GM19035 (cell line): ENCODE data around the gene PRKACA.

Source experiments
- ATAC-seq: cut with Tn5 transposase; IDR thresholded peaks from one replicate; pipeline ENCODE4 v1.9.1; 2021; ENCODE audit not compliant: unreplicated experiment

PRKACA gene

DNA sequence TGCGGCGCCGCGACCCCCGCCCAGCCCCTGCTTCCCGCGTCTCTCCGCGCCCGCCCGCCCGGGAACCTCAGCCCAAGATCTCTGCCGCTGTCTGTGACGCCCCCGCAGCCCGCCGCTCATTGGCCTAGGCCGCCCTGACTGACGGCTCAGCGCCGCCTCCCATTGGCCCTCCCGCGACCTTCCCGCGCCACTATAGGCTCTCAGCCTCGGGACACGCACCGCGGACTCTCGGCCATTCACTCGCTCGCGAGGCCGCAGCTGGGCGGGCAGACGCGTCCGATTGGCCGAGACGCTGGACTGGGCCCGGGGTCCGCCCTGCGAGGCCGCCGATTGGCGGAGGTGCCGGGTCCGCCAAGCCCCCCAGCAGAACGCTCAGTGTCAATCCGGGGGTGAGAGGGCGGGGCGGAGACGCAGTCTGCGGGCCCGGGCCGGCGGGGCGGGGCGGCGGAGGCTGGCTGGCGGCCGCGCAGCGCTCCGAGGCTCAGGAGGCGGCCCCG, at the start of gene PRKACA:
TSS of gene PRKACA (minus strand) at position 95 of the 497 bp plus-strand sequence. CDS start 215 bp downstream, outside the sequence.
- ATAC-seq: peak; percentile 83

DNA sequence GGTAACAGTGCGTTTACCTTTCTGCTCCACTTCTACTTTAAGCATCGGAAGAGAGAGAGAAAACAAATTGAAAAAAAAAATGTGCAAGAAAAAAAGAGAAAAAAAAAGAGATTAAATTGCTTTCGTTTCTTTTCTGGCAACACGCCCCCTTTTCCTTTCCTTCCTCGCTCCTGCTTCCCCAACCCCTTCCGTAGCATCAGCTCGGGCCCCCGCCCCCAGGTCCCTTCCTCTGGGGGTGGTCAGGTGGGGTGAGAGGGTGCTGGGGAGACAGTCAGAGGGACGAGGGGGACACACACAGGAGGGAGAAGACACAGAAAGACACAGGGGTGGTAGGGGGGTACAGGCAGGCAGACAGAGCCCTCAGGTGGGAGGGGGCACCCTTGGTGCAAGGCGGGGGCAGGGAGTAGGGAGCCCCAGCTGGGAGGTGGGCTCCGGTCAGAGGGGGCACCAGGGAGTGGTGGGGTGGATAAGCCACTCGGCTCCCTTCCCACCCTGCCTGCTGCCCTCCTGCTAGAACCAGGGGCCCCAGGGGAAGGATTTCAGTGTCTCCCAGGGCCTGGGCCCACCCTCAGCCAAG, 49.5 kb upstream of the PRKACA start:
- ATAC-seq: no peak

DNA sequence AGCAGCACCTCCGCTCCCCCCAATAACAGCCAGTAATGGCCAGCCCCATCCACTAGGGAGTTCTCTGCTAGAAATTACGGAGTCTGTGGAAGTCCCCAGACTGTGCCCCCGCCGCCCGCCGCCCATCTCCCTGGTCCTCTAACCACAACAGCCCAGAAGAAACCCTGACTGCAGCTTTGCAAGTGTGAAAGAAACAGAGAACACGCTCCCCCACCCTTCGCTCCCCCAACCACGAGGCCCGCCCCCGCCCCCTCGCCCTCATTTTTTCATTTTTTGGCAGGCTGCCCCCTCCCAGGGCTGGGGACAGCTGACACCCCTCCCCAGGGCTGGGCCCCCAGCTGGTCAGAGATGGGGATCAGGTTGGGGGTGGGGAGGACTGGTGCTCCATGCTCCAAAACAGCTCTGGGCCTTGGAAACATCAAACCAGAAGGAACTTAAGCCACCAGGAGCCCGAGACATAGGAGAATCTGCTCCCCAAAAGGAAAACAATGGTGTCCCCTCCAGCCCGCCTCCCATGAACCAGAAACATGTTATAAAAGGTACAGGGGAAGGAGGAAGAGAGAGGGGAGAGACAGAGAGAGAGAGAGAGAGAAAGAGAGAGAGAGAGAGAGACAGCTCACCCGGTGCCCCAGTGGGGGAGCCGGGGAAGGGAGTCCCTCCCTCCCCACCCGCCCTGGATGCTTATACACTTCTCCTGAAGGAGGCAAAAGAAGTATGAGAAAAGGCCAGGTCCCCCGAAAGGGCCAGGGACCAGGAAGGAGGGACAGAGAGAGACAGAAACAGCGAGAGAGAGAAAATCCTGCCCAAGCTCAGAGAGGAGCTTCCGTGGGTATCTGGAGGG, 48.6 kb upstream of the PRKACA start:
- no peak for ATAC-seq

- ATAC-seq: no peak
Observed at GRCh38 chr19:14164724-14165493, 47.3 kb upstream of the PRKACA start.

- ATAC-seq: no peak
Observed at GRCh38 chr19:14164082-14164481, 46.5 kb upstream of the PRKACA start.

DNA sequence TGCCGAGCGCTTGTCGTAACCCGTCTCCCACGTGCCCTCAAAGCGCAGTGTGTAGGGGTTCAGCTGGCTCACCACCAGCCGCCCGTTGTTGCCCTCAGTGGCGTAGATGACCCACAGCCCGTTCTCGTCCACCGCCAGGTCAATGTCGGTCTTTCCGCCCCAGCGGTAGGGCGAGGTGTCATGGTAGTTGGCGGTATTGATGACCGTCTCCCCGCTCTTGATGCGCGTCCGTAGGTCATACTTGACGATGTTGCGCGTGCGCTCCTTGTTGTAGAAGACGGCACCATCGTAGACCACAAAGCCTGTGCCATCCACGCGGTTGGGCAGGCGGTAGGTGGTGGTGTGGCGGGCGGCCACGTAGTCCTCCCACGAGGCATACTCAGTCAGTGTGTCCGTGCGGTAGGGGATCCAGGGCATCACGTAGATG, 45.3 kb upstream of the PRKACA start:
- ATAC-seq: no peak

- no peak for ATAC-seq
Observed at GRCh38 chr19:14161305-14161704, 43.7 kb upstream of the PRKACA start.

GRCh38 chr19:14160017-14160703, 42.6 kb upstream of the PRKACA start:
- no peak for ATAC-seq

- no peak for ATAC-seq
Observed at GRCh38 chr19:14159059-14159458, 41.5 kb upstream of the PRKACA start.

DNA sequence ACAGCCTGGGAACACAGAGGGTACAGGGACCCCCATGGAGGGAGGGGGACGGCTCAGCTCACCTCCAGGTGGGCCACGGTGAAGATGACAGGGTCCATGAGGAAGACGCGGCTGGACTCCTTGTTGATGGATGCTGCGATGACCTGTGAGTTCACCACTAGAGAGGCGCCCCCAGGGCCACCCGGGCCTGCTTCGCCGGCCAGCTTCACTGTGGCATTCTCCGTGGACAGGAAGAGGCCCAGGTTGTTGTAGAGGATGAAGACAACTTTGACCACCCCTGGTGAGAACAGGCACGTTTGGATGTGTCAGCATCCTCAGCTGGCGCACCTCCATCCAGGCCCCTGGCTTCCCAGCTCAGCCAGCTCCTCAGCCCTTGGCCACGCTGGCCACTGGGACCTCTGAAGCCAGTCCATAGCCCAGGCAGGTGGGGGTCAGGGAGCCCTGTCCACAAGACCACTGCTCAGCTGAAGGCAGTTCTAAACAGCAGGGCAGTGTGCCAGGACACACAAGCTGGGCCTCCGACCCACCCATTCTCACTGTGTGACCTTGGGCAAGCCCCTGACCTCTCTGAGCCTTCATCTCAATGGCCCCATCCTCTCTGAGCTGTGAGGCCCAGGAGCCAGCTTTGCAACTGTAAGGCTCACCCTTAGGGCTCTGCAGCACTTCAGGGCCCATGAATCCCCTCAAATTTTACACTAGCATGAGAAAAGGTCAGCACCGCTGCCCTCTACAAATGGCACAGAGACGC, 40.9 kb upstream of the PRKACA start:
- ATAC-seq: no peak

DNA sequence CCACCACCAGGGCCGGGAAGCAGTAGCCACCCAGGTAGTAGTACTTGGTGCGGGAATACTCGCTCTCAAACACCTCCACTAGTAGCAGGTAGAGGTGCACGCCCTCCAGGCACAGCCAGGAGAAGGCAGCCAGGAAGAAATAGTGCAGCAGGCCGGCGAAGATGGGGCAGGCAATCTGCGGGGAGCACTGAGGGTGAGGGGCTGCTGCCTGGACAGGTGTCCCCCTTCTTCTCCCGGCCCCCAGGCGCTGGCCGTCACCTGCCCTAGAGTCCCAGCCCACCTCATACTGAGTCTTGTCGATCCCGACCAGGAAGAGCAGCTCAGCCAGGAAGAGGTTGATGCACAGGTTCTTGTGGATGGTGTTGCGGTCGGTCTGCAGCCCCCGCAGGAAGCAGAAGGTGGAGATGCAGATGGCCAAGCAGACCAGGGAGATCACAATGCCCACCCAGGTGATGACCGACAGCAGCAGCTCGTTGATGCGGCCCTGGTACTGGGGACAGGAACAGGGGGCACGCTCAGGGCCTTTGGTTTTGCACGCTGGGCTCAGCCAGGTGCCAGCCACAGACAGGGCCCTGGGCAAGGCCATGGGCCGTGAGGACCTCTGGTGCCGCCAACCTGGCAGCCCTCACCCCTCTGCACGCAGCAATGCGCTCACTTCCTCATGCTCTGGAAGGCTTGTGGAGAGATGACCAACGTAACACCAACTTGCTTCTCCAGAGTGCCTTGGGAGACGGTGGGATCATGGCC, 39.6 kb upstream of the PRKACA start:
- no peak for ATAC-seq

- no peak for ATAC-seq
Observed at GRCh38 chr19:14156122-14156521, 38.6 kb upstream of the PRKACA start.

DNA sequence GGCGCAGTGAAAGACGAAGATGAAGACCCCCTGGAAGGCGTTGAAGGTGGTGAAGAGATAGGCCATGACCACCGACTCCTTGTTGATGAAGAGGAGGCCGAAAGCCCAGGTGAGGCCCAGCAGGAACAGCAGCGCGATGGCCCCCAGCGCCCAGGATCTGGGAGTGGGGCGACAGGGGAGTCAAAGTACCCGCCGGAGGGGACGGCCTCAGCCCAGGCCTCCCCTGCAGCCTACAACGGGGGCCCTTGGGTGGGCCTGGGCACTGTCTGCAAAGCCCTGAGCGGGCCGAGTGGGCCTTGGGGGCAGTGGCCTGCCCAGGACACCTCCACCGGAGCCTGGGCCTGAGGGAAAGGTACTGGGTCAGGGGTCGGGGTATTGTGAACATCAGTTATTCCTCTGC, 37.8 kb upstream of the PRKACA start:
- ATAC-seq: no peak

DNA sequence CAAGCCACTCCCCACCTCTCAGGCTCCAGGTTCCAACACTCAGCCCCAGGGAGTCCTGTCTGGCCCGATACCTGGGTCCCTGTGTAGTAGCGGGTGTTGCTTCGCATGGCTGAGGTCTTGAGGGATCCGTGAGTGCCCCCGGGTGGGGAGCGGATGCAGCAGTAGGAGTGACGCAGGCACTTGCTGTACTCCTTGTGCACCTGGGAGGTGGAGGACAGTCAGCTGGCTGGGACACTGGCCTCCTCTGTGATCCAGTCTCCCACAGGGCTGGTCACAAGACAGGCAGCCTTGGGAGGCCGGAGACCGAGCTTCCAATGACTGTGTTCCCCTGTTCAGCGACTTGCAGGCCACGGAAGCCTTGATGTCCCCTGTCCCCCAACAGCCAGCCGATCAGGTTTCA, 35.2 kb upstream of the PRKACA start:
- ATAC-seq: no peak

DNA sequence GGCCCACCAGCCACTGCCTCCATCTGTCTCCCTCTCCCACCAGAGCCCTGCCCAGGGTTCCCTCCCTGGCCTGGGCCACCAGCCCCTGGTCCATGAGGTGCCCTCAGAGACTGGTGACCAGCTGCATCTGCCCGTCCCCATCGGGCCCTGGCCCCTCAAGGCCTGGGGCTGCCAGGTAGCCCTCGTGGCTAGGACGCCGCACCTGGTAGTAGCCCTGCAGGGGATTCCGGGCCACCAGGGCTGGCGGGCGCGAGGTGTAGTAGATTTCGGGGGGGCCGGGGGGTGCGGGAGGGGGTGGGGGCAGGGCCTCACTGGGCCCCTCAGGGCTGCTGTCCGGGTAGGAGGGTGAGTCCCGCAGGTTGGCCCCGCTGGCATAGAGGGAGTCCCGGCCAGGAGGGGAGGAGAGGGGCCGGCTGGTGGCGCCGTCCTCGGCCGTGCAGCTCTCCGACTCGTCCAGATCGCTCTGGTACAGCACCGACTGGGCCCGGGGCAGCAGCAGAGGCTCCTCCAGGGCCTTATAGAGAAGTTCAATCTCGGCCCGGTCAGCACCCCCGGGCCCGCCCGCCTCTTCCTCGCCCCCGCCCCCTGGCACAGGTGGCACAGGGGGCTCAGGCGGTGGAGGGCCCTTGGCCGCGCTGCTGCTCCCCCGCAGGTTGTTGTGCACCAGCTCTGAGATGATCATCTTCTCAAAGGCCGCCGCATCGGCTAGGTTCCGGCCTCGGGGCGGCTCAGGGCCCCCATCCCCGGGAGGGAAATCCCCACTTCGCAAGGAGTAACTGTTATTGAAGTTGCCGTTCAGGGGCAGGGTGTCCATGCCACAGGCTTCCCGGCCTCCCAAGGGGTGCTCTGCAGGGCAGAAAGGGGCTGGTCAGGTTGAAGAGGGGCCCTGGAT, 33.5 kb upstream of the PRKACA start:
- no peak for ATAC-seq

- no peak for ATAC-seq
Observed at GRCh38 chr19:14150041-14150769, 32.6 kb upstream of the PRKACA start.

- no peak for ATAC-seq
Observed at GRCh38 chr19:14149509-14149994, 32.0 kb upstream of the PRKACA start.
